Activated CD4-positive, alpha-beta T cell treated with anti-CD3 and anti-CD28 coated beads, Interleukin-2, amount 50 U/mL, for 48 hours (primary cell): ENCODE measurements around the gene TRIP4.
"Not testable (repeated sequence)": the region's sequence is repeated elsewhere in the genome, so short reads cannot be mapped to it uniquely, and the experiment has no call there.

ENCODE experiments used
- DNase-seq, 2 experiments: peaks; one replicate each; pipeline ENCODE4 v3.0.0-alpha.2; 2020

The TRIP4 gene

DNA sequence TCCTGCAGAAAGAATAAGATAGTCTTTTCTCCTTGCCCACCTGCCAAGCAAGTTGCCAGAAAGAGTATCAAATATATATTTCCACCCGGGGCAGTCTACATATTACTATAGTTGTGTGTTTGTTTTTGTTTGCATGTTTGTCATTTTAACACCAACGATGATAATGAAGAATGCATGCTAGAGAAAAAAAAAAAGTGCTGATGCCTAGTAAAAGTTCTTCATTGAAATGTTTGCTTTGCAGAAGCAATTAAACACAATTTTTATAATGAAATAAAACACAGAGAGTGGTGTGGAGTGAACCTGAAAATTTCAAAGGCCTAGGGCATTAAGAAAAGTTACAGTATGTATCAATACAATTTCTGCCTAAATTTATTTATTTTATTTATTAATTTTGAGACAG, 3.9 kb upstream of the TRIP4 start:
- no peak for DNase-seq

- no peak for DNase-seq
These were observed 1.3 kb upstream of the TRIP4 start for GRCh38 chr15:64386291-64386690.

DNA sequence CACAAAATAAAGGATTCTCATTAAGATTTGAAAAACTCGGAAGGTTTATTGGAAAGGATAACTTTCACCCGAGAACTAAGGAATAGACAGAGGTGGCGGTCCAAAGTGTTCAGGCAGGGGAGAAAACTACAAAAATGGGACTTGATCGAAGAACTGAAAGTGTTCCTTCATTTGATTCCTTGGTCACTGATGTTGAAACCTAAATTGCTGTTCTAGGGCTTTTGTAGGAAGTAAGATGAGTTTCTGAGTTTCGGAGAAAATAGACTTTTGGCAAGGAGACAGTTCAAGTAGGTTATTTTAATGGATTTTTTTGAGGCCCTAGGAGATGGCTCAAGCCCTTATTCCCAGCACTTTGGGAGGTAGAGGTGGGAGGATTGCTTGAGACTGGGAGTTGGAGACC, 1.4 kb downstream of the TRIP4 start:
- no peak for DNase-seq

DNA sequence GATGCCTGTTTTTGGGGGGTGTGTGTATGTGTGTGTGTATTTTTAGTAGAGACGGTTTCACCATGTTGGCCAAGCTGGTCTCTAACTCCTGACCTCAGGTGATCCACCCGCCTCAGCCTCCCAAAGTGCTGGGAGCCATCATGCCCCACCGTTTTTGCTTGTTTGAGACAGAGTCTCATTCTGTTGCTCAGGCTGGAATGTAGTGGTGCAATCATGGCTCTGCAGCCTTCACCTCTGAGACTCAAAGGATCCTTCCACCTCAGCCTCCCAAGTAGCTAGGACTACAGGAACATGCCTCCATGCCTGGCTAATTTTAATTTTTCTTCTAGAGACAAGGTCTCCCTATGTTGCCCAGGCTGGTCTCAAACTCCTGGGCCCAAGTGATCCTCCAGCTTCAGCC, 4.8 kb downstream of the TRIP4 start:
- not testable (repeated sequence) for DNase-seq

GRCh38 chr15:64396789-64397188, 9.2 kb downstream of the TRIP4 start:
- no peak for DNase-seq

DNA sequence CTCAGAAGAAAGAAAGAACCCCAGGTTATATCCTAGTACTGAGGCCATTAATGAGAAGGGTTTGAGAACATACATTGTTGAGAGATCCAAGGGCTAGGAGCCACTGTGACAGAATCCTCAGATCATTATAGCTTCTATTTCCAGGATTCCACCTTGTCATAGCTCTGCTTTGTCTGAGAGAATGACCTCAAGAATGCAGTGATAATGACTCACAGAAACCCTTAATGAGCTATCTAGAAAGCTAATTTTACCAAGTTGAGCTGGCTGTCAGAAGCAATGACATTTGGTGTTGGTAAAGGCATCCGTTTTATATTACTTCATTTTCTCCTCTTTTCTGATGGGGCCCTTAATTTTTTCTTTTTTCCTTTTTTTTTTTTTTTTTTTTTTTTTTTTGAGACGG, 10.9 kb downstream of the TRIP4 start:
- no peak for DNase-seq

GRCh38 chr15:64400583-64400982, 12.9 kb downstream of the TRIP4 start:
- DNase-seq, result no peak

DNA sequence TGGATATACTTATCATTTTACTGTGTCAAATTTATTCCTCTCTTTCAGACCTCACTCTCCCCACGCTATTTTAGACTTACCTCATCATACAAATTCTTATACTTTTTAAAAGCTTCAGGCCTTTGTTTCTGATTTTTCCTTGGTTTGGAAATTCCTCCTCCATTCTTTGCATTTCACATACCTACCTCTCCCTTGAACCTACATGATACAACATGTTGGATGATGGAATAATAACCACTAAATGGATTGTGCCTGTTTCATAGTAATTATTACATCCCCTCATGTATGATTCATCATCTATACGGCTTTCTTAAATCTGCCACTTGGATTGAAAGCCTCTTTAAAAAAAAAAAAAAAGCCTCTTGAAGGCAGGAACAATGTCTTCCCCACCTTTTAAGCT, 24.6 kb downstream of the TRIP4 start:
- no peak for DNase-seq

DNA sequence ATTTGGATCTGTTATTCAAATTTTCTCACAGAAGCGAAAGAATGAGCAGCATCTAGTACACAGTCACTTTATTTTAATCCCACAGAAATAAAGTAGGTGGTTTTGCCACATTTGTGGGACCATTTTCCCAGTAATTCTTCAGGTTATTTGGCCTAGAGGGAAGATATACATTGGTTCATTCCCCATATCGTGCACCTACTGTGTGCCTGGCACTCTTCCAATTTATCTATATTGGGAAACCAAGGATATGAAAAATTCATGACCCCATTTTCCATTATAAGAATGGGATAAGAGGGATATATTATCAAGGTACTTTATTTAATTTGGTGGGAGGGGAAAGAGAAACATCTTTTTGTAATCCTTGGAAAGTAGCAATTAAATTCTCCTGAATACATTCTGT, 35.1 kb downstream of the TRIP4 start:
- no peak for DNase-seq

GRCh38 chr15:64423970-64424369, 36.3 kb downstream of the TRIP4 start:
- no peak for DNase-seq

DNA sequence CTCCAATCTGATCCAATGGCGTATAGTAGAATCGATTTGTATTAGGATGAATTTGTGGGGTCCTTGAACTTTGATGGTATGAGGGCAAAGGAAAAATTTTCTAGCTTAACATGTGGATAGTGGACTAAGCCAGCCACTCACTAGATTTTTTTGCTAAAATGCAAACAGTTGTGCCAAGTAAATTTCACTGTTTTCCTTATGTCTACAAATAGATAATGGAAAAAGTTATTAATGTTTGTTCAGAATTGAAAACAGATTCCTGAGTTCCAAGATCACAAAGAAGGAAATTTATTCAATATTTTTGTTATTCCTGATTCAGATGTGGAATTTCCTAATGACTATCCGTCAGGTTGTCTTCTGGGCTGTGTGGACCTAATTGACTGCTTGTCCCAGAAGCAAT, 37.6 kb downstream of the TRIP4 start:
- no peak for DNase-seq

GRCh38 chr15:64426845-64427465, 39.3 kb downstream of the TRIP4 start:
- no peak for DNase-seq

- DNase-seq, result no peak
These were observed 41.8 kb downstream of the TRIP4 start for GRCh38 chr15:64429448-64429847.

- peak in 1 of 2 experiments; percentile 12 for DNase-seq
These were observed 42.5 kb downstream of the TRIP4 start for GRCh38 chr15:64430000-64430735.

DNA sequence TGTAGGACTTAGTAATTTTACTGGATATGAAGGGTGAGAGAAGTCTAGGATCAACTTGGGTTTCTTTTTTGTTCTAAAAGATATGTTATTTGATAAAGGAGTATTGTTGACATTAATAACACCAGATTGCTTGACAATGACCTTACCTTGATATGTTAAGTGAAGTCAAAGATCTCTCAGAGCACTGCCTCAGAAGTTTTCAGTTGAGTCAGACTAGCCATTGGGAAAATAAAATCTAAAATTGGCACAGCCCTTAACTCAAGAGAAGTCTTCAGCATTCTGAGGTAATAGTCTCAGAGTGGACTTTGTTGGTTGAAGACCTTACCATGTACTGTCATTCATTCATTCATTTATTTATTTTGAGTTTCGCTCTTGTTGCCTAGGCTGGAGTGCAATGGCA, 50.3 kb downstream of the TRIP4 start:
- DNase-seq, result no peak

DNA sequence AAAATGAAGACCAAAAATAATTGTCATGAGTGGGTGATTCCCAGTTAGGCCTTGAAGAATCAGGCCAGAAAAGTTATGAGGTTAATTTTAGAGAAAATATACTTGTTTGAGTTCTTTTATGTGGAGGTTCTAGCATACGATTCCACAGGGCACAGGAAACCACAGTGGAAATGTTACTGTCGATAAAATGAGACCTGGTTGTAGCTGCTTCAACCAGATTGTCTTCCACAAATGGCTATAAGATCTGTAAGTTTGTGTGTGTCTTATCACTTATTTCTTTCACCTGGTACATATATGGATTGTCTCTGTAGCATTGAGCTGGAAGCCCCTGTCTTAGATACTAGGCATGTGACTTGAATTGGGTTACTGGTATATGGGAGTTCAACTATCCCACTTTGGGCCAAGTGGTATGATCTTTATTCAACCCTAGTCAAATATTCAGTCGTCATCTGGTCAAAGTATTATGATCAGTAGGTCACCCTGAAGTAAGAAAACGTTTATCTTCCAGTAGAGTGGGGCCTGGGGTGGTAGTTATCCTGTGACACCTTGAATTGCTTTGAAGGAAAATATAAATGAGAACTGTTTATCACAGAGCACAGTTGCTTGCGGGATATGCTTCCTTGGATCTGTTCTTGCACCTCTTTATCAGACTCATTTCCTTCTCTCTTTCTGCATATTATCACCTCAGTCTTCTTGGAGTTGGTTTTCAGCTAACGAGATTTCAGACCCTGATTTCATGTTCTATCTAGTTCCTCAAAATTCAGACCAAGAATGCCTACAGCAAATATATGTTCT, 51.2 kb downstream of the TRIP4 start:
- no peak for DNase-seq

GRCh38 chr15:64441852-64442251, 54.2 kb downstream of the TRIP4 start:
- no peak for DNase-seq

DNA sequence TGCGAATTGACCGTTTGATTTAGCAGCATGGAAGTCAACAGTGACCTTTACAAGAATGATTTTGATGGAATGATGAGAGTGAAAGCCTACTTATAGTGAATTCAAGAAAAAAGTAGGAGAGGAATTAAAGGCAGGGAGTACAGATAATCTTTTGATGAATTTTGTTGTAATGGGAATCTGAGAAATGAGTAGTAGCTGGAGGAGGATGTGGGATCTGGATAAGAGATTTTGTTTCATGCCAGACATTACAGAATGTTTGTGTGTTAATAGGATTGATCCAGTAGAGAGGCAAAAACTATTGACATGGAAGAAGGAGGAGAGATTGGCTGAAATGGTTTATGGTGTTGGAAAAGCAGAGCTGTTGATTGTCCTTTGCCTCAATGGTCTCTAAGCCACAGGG, 55.4 kb downstream of the TRIP4 start:
- DNase-seq, result no peak

DNA sequence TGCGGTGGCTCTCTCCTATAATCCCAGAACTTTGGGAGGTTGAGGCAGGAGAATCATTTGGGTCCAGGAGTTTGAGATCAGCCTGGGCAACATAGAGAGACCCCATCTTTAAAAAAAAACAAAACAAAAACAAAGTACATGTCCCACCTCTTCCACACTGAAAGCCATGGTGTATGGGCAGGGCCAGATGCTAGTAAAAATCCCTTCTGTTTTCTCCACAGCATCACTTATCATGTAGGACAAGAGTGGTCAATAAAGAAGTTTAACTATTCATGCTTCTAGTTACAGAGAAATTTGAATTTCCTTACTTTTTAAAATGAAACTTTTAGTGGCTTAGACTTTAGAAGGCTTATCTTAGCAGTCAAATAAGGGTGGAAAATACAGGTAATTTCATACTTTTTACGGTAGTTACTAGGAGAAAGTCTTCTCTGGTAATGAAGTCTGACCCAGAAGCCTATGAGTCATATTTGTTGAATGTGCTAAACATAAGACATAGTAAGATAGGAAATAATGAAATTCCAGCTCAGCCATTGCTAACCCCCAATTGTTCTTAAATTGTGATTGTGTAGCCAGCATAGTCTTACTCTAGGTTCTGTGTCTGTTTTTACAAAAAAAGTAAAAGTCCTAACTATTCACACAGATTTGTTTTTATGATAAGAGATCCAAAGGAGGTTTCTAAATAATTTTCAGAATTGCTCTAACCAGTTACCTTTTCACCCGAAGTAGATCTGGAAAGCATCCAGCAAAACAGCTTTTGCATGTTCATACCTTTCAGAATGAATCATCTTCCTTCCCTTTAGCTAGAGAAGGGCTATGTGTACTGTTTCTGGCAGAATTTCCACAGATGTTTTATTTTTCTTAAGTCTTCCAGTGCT, 56.3 kb downstream of the TRIP4 start:
- no peak for DNase-seq

- no peak for DNase-seq
These were observed 57.2 kb downstream of the TRIP4 start for GRCh38 chr15:64444836-64445235.

DNA sequence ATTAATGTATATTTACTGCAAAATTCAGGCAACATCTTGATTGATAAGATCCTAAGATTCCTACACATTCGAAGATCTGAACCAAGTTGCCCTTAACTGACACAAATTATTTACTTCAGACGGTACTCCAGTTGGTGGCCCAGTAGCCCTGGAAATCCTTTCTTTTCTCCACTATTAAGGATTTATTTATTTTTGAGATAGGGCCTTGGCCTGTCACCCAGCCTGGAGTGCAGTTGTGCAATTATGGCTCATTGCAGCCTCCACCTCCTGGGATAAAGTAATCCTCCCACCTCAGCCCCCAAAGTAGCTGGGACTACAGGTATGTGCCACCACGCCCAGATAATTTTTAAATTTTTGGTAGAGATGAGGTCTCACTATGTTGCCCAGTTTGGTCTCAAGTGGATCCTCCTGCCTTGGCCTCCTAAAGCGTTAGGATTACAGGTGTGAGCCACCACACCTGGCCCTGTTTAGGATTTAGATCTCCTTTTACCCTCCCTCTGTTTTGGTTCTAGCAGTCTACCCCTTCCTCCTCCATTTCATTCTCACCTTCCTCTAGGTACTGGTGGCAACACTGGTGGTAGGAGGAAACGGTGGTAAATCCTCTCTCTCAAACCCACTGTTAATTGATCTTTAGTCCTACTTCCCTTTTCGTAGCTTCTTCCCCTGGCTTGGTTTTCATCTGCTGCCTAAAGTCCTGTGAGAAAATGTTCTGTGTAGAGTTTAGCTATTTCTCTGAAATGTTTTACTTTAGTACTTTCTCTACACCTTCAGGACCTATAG, 60.1 kb downstream of the TRIP4 start:
- DNase-seq, result no peak

- no peak for DNase-seq
These were observed 65.5 kb downstream of the TRIP4 start for GRCh38 chr15:64452988-64453688.
